Chondrocyte (in vitro differentiated cells): Measurements from ENCODE around the gene TTC28. TPM values are rescaled to one million over a fixed set of nuclear protein-coding genes. Genes with fewer than 3 reads are reported as not detected.
A peak's percentile ranks its signal among the peaks of the same experiment; 100 is the strongest.

Experiments used
- DNase-seq: peaks from one replicate; pipeline ENCODE4 v3.0.0; 2021; ENCODE audit warnings: mixed read lengths, low spot score
- H3K27ac Mint-ChIP-seq: one replicate; pipeline ENCODE4 v1.8.0; 2021; ENCODE audit warnings: mild to moderate bottlenecking, moderate library complexity, mixed read lengths; ENCODE audit not compliant: unreplicated experiment
- H3K27me3 Mint-ChIP-seq: 2 replicates; pipeline ENCODE4 v1.8.0; 2021; ENCODE audit warnings: low read depth, mixed read lengths
- H3K36me3 Mint-ChIP-seq: 2 replicates; pipeline ENCODE4 v1.8.0; 2021; ENCODE audit warnings: low read depth, mixed read lengths
- H3K4me1 Mint-ChIP-seq: 2 replicates; pipeline ENCODE4 v1.8.0; 2021; ENCODE audit warnings: low read depth, mild to moderate bottlenecking, mixed read lengths
- H3K4me3 Mint-ChIP-seq: one replicate; pipeline ENCODE4 v1.8.0; 2021; ENCODE audit warnings: mild to moderate bottlenecking, moderate library complexity, mixed read lengths; ENCODE audit not compliant: unreplicated experiment
- H3K9me3 Mint-ChIP-seq: 2 replicates; pipeline ENCODE4 v1.8.0; 2021; ENCODE audit warnings: low read depth, mixed read lengths
- CTCF ChIP-seq: fragments of 200-600 bp; sonication (generic); IDR thresholded peaks from 2 replicates; pipeline ENCODE4 v1.5.0; 2021; ENCODE audit warnings: antibody characterized with exemption, mild to moderate bottlenecking, moderate library complexity
- total RNA-seq: library from RNA; stranded (reverse); gene quantifications from 3 replicates; pipeline ENCODE4 v1.2.1, GENCODE V29; 2021

The TTC28 gene
- total RNA-seq, 1 donor from 2014 or later, result 38.3 TPM

- Mint-ChIP-seq H3K4me3 (no peak overlapping the region), H3K4me1 (peaks cover 22% of the 10 kb centered on the region), H3K27ac (no peak overlapping the region), H3K36me3 (no peaks in the 10 kb centered on the region), H3K27me3 (no peaks in the 10 kb centered on the region), H3K9me3 (no peaks in the 10 kb centered on the region)
- DNase-seq, result no peak
- no peak for TF ChIP-seq CTCF
These were observed 530.7 kb downstream of the TTC28 start for GRCh38 chr22:28148816-28149465.

GRCh38 chr22:28147401-28147800, 532.2 kb downstream of the TTC28 start:
- no peak for TF ChIP-seq CTCF
- H3K27ac Mint-ChIP-seq, result no peak overlapping the region
- H3K36me3 Mint-ChIP-seq, result no peaks in the 10 kb centered on the region
- H3K4me3 Mint-ChIP-seq, result no peak overlapping the region
- no peaks in the 10 kb centered on the region for H3K9me3 Mint-ChIP-seq
- DNase-seq, result no peak
- H3K27me3 Mint-ChIP-seq, result no peaks in the 10 kb centered on the region
- peaks cover 37% of the 10 kb centered on the region for H3K4me1 Mint-ChIP-seq

GRCh38 chr22:28146401-28147314, 533.0 kb downstream of the TTC28 start:
- no peak for DNase-seq
- H3K27ac Mint-ChIP-seq, result peak overlapping the region; percentile 8
- no peaks in the 10 kb centered on the region for H3K9me3 Mint-ChIP-seq

GRCh38 chr22:28143961-28144745, 535.5 kb downstream of the TTC28 start:
- DNase-seq, result no peak
- peak overlapping the region; percentile 11 for H3K27ac Mint-ChIP-seq
- H3K9me3 Mint-ChIP-seq, result no peaks in the 10 kb centered on the region
- peaks cover 69% of the 10 kb centered on the region for H3K4me1 Mint-ChIP-seq
- TF ChIP-seq CTCF, result no peak
- H3K27me3 Mint-ChIP-seq, result no peaks in the 10 kb centered on the region
- no peaks in the 10 kb centered on the region for H3K36me3 Mint-ChIP-seq
- no peak overlapping the region for H3K4me3 Mint-ChIP-seq

More at GRCh38 chr22:28146401-28147314, 533.0 kb downstream of the TTC28 start:
- H3K4me1 Mint-ChIP-seq, result peaks cover 44% of the 10 kb centered on the region
- no peaks in the 10 kb centered on the region for H3K27me3 Mint-ChIP-seq
- no peak overlapping the region for H3K4me3 Mint-ChIP-seq
- TF ChIP-seq CTCF, result no peak
- H3K36me3 Mint-ChIP-seq, result no peaks in the 10 kb centered on the region
